HG03039 (cell line): ENCODE results near the gene FSCN2.
A peak's percentile ranks its signal among the peaks of the same experiment; 100 is the strongest.

Experiments used
- ATAC-seq: cut with Tn5 transposase; IDR thresholded peaks from one replicate; pipeline ENCODE4 v1.9.1; 2021; ENCODE audit warnings: mild to moderate bottlenecking, moderate library complexity; ENCODE audit not compliant: unreplicated experiment

FSCN2 gene

DNA sequence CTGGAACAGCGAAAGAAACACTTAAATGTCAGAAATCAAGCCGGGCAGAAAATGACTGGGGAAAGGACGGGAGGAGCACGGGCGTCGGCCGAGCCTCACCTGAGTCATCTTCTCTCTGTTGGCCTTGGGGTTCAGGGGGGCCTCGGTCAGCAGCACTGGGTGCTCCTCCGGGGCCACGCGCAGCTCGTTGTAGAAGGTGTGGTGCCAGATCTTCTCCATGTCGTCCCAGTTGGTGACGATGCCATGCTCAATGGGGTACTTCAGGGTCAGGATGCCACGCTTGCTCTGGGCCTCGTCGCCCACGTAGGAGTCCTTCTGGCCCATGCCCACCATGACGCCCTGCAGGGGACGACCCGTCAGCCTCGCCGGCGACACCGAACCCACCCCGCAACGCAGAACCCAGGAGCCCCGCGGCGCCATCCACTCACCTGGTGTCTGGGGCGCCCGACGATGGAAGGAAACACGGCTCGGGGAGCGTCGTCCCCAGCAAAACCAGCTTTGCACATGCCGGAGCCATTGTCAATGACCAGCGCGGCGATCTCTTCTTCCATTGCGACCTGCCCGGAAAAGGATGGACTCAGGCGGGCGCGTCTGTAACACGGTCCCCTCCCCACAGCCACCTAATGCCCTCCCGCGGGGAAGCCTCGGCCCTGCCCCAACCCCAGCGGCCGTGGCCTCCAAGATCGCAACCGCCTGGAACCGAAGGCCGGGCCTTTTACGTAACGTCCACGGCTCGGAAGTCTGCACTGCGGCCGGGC is 16.2 kb upstream of the FSCN2 start:
- no peak for ATAC-seq

DNA sequence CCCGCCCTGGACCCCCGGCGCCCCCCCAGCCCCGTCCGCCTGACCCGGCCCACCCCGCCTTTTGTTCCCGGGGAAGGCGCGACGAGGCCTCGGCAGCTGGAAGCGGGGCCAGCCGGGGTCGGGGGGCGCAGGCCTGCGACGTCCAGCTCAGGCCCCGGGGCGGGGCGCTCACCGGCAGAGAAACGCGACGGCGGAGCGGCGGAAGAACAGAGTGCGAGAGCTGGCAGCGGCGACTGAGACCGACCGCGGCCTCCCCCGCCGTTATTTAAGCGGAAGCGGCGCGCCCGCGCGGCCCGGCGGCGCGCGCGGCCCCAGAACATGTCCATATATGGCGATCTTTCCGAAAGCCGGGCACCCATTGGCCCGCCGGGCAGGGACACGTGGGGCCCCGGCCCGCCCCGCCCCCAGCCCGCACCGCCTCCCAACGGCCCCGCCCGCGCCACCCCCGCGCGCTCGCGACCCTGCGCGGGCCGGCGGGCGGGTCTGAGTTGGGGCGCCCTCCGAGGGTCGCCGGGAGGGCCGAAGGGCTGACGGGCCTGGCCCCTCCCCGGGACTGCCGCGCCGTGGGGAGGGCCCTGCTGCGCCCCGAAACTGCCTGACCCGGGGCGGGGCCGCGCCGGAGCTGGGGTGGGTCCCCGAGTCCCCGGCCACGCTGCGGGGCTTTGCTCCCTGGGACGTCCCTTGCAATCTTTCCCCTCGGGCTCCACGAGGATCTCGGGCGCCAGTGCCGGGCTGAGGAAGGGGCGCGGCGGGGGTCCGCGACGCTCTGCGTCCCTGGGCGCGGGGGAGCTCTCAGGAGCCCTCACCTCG is 15.4 kb upstream of the FSCN2 start, which contains the start of gene ACTG1:
TSS of gene ACTG1 (minus strand) at position 238 of the 810 bp plus-strand sequence. CDS start 445 bp downstream, outside the sequence.
- peak; percentile 44 for ATAC-seq

DNA sequence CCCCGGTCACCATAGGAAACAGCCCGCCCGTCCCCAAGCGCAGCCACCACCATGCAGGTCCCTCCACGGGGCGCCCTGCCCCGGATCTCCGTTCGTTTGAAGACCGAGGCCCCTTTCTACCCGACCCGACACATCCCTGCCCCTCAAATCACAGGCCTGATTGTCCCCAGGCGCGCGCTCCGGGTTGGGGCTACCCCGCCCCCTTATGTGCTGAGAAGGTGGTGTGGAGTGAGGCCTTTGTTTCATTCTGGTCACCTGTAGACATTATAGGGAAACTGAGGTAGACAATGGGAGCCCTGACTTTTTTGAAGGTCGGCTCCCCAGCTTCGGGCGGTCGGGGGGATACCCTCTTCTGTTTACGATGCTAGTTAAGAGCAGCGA is 14.8 kb upstream of the FSCN2 start:
- no peak for ATAC-seq

- no peak for ATAC-seq
Measured at GRCh38 chr17:81513753-81514488, 14.3 kb upstream of the FSCN2 start.

DNA sequence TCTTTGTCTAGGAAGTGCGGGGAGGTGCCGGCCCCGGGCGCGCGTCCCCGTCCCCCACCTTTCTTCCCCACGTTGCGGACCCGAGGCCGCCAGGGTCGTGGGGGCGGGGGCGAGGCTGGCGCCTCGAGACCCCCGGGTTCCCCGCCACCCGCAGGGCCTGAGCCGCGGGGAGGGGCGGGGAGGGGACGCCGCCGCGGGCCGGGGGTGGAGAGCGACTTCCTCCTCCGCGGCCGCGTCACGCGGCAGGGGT is 13.8 kb upstream of the FSCN2 start:
- no peak for ATAC-seq

DNA sequence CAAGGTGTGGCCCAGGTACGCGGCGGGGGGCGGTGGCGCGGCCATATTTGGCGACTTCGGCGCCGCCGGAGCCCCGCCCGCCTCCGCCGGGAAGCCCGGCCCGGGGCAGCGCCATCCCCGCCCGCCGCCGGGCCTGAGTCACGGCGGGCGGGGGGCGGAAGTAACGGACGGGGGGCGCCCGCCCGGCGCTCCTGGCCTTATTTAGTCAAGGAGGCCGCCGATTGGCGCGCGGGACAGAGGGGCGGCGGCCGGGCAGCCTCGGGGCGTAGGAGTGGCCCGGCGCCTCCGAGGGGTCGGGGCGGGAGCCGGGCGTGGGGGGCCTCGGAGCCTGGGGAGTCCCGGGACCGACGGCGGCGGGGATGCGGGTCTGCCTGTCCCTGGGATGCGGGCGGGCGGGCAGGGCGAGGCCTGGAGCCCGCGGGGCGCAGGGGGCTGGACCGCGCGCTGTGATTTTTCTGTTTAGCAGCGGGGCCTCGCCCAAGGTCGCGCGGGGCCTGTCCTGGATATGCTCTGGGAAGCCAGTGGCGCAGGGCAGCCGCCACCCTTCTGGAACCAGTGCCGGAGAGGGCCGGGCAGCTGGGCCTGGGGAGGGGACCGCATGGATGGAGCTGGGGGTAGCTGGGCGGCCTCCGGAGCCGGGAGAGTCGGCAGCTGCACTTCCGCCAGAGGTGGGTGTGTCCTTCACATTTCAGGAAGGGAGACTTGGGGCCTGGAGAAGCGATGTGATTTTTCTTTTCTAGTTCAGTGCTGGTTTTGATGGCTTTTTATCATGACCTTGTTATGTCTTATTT is 13.2 kb upstream of the FSCN2 start:
- ATAC-seq: no peak

GRCh38 chr17:81515530-81516041 is 12.6 kb upstream of the FSCN2 start:
- ATAC-seq: no peak

DNA sequence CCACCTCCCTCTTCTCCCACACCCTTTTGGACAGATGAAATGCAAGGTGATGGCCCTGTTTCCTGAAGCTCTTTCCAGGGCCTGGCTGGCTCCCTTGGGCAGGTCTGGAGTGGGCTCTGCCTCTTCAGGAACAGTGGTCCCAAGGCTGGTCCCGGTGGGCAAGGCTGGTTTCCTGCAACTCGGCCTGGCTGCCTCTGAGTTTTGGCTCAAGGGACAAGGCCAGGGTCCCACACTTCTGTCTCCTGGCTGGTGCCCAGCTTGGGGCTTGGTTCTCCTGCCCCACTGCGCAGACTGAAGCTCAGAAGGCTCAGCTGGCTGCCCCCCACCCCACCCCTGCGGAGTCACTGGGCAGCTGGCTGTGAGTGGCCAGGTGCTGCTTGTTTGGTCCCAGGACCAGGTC is 11.7 kb upstream of the FSCN2 start:
- no peak for ATAC-seq

- ATAC-seq: no peak
Measured at GRCh38 chr17:81517009-81517338, 11.2 kb upstream of the FSCN2 start.

- no peak for ATAC-seq
Measured at GRCh38 chr17:81517339-81518112, 10.7 kb upstream of the FSCN2 start.

- no peak for ATAC-seq
Measured at GRCh38 chr17:81518113-81518784, 9.9 kb upstream of the FSCN2 start.

GRCh38 chr17:81518785-81519283 is 9.3 kb upstream of the FSCN2 start:
- no peak for ATAC-seq

GRCh38 chr17:81519284-81520020 is 8.7 kb upstream of the FSCN2 start:
- no peak for ATAC-seq

DNA sequence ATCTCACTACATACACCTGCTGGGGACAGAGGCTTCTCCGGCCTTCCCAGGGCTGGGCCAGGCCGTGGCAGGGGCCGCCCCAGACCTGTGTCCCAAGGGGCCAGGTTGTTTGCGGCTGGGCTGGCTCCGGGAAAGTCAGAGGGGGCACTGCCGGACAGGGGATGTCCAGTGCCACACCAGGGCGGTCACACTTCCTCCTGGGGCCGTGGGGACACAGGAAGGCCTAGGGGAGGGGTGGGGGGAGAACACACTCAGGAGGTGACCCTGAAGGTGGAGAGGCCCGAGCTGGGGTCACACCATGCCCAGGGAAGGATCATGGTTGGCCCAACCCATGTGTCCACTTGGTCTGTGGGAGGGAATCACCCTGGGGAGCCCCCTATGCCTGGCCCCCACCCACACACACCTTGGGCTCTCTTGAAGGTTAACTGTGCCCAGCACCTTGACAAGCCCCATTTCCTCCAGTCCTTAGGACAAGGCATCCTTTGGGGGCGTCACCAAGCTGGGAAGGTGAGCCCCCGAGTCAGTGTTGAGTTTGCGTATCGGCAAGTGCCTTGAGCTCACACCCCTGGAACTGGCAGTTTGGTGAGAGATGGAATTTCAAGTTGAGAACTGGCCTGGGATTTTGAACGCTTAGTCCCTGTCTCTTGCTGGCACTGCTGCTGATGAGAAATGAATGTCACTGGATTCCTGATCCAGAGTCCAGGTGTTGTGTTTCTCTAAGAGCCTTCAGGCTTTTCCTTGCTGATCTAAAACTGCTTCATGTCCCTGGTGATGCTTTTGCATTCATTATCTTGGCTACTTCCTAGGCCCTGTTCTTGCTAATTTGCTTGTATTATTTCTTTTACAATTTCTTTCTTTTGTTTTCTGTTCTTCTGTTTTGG is 7.9 kb upstream of the FSCN2 start:
- ATAC-seq: no peak

GRCh38 chr17:81522491-81523401 is 5.4 kb upstream of the FSCN2 start:
- no peak for ATAC-seq

DNA sequence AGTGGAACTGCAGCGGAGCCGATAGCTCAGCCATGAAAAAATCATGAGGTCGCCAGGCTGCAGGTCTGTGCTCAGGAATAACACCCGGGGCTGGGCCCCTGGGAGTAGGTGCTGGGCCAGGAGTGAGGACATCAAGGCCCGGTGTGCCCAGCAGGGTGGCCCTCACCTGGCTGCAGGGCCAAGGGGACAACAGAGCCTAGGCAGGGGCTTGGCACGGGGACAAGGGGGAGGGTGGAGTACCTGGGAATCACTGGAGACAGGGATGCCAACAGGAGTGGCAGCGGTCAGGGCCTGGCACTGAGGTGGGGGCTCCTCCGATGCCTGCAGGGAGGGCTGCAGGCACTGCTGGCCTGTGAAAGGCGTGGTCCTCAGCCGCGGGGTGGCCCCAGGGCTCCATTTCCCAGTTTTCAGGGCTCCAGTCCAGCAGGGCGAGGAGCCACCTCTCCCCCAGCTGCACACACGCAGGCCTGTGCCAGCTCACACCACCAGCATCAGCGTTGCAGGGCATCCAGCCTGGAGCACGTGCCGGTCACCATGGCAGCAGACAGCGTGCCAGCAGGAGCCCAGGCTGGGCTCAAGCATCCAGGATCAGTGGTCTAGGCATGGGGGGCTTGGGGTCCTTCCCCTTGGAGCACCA is 4.7 kb upstream of the FSCN2 start:
- no peak for ATAC-seq
